HG03064 (cell line): ENCODE data around the gene ADISSP.

Experiments
- ATAC-seq: cut with Tn5 transposase; IDR thresholded peaks from one replicate; pipeline ENCODE4 v1.9.1; 2021; ENCODE audit warnings: low read depth; ENCODE audit not compliant: unreplicated experiment

ADISSP gene

GRCh38 chr20:3757268-3757667 is 10.3 kb downstream of the ADISSP start:
- ATAC-seq, result no peak

DNA sequence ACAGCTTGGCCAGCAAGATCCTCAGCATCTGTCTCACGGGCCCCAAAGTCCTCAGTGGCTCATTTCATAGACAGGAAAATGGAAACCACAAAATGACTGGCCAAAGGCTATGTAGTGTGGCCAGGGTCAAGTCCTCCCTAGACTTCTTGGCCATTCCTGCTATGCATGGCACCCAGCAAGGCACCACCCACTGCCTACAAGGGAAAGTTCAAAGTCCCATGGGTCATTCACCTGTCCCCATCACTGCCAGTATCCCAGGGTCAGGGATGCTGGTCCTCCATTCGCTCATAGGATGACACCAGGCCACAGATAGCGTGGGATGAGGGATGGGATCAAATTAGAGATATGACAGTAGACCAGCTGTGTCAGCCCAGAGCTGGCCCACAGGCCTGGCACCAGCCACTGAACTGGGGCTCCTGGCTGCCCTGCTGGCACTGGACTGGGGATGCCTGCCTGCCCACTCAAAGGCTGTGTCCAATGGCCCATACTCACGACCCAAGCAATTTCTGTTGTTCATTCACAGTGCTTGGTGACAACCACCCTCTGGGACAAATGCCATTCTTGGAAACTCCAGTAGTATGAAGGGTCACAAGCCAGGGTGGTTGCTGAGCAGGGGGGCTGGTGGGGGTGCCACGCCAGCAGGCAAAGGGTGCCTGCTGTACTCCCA is 11.6 kb downstream of the ADISSP start:
- ATAC-seq, result no peak

DNA sequence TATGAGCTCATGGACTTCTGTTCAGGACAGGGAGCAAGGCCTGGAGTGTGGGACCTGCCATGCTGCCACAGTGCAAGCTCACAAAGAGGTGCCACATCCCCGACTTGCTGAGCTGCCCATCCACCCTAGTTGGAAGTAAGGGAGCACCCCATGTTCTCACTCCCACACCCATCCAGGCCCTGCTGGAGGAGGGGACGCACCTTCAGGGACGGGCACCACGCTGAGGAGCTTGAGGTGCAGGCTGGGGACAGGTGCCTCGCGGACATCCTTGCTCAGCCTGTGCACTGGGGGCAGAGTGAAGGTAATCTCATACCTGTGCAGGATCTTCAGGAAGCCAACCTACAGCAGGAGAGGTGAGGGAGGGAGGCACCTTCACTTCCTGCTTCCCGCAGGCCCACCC is 12.3 kb downstream of the ADISSP start:
- ATAC-seq, result no peak

GRCh38 chr20:3754276-3754630 is 13.3 kb downstream of the ADISSP start:
- ATAC-seq, result no peak

DNA sequence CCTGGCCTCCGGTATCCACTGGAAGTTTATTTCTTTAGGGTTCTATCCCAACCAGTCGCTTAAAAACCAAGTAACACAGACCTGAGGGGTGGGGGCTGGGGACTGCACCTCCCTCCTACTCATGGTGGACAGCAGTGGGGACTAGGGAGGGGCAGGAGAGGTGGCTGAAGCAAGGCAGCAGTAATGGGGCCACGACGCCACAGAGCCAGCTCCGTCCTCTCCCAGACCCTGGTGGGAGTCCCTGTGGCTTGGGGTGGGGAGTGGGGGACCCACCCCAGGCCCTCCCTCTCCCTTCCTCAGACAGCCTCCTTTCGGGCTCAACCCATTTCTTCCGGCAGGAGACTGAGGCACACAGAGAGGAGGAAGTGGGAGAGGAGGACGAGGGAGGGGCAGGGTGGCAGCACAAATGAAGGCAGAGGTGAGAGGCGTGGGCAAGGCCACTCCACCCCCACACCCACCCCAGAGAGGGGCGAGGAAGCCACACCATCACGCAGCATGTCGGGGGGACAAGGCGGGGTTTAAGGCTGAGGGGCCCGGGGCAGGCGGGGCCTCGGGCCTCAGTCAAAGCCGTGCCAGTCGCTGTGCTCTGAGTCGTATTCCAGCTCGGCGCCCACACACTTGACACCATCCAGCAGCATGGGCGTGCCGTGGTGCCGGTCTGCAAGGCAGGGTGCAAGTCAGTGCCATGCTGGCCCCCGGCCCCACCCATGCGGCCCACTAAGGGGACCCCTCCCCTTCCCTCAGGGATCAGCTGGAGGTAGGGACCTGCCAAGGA is 13.9 kb downstream of the ADISSP start:
- no peak for ATAC-seq

DNA sequence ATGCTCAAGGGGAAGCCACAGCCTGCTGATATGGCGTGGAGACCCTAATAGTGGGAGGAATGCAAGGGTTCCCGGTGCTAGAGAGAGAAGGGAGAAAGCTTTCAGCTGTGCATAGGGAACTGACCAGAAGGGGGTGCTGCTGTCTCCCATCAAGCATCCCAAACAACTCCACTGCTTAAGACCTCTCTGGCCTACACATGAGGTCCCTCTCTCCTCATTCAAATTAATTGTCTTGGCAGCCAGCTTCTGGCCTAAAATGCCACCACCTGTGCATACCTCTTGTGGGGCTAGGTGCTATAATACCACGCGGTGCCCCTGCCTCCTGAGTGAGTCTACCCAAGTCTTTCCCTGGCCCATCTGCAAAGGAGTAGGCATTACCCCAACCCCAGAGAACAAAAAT is 14.5 kb downstream of the ADISSP start:
- ATAC-seq, result no peak

DNA sequence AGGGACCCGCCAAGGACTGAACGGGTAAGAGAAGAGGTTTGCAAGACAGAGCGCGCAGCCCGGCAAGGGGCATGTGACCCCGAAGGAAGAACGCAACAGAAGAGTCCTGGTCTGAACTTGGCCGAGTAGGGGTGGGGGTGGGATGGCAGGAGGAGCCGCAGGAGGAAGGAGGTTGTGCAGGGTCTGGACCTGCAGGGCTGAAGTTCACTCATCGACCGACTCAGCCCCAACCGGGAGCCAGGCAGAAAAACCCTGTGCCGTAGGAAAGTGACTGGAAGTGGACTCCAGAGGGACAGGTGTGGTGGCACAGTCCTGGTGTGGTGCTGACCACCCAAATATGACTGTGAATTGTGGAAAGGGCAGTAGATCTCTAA is 15.2 kb downstream of the ADISSP start:
- no peak for ATAC-seq

DNA sequence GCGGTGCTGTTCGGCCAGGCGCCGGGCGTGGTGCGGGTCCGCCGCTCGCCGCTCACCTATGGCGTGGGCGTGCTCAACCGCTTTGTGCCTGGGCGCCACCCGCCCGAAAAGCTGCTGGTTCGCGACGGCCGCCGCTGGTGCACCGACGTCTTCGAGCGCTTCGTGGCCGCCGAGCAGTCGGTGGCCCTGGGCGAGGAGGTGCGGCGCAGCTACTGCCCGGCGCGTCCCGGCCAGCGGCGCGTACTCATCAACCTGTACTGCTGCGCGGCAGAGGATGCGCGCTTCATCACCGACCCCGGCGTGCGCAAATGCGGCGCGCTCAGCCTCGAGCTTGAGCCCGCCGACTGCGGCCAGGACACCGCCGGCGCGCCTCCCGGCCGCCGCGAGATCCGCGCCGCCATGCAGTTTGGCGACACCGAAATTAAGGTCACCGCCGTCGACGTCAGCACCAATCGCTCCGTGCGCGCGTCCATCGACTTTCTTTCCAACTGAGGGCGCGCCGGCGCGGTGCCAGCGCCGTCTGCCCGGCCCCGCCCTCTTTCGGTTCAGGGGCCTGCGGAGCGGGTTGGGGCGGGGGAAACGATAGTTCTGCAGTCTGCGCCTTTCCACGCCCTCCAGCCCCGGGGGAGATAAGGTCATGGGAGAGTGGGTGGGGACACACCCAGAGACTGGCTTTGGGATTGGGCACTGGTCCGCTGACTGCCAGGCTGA is 15.7 kb downstream of the ADISSP start:
- ATAC-seq, result no peak

- no peak for ATAC-seq
Observed at GRCh38 chr20:3751305-3751674, 16.3 kb downstream of the ADISSP start.

- ATAC-seq, result no peak
Observed at GRCh38 chr20:3749689-3750531, 17.6 kb downstream of the ADISSP start.

DNA sequence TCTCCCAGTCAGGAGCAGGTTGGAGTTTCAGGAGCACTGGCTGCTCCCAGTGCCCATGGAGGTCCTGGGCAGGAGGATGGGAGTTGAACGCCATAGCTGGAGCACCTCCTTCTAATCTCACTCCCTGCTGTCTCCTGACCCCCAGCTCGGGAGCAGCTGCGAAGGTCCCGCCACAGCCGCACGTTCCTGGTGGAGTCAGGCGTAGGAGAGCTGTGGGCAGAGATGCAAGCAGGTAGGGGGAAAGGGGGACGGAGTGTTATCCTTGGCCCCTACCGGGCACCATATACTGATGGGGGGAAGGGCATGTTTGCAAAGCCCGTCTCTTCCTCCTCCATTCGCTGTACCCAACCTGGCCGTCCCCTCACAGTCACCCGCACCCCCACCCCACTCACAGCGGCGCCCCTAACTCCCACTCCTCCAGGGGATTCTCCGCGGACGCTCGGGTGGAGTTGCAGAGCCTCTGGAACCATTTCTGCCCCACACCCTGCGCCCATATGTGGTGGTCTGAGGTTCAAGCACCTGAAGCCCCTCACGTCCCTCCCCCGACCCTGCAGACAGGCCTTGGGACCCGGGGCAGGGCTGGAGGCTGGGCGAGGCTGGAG is 18.4 kb downstream of the ADISSP start:
- no peak for ATAC-seq

- ATAC-seq, result no peak
Observed at GRCh38 chr20:3748073-3748472, 19.5 kb downstream of the ADISSP start.

DNA sequence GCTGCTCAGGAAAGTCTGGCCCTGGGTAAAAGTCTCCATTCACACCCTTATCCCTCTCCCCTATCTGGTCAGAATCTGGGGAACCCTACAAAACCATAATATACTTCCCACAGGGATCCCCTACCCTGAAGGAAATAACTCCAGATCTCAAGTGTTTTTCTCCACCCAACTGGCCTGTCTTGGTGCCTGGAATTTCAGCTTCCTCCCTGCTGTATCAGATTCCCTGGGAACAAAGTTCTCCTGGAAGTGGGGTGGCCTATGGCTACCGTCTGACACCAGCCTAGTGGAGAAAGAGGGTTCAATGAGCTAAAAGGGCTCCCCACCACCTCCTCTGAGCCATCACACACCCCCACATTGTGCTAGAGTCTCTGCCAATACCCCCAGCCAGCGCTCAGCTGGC is 20.1 kb downstream of the ADISSP start:
- ATAC-seq, result no peak

DNA sequence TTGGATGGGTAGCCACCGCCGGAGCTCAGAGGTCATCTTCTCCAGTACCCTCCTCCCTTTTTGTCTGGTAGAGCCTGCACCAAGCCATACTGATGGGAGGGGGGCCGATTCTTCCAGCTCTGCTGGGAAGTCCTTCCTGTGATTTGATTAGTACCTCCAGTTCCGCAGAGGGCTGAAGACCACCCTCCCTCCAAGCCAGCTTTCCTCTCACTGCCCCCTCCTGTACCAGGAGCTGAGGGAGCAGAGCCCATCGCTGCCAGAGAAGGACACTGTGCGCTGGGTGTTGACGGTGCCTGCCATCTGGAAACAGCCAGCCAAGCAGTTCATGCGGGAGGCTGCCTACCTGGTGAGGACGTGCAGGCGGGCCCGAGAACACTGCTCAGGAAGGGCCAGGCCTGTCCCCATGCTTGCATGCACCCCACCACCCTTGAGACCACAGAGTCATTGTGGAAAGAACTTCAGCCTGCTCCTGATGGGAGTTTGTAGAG is 21.8 kb downstream of the ADISSP start:
- no peak for ATAC-seq

DNA sequence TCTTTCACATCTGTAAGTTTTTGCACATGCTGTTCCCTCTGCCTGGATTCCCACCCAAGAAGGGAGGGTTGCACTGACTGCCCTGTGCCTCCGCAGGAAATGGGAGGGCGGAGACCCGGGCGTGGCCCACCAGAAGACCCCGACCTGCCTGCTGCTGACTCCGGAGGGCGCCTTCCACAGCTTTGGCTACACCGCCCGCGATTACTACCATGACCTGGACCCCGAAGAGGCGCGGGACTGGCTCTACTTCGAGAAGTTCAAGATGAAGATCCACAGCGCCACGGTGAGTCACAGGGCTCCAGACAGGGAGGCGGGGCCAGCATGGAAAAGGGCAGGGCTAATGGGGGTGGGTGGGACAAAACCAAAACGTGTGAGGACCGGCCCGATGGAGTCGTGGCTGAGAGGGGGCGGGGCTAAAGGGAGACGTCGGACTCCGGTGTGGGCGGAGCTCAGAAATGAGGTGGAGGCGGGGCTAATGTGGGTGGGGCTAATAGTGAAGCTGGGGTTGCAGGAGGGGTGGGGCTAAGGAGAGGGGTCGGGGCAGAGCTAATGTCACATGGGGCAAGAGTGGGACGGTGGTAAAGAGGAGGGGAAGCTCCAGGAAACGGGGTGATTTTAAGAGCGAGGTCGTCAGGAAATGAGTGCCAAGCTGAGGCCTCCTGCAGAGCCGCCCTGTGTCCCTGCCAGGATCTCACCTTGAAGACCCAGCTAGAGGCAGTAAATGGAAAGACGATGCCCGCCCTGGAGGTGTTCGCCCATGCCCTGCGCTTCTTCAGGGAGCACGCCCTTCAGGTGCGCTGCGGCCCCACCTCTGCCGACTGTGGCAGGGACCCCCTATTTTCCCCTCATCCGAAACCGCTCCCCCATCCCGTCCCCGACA is 22.5 kb downstream of the ADISSP start:
- ATAC-seq, result no peak

GRCh38 chr20:3744037-3744436 is 23.5 kb downstream of the ADISSP start:
- ATAC-seq, result no peak

GRCh38 chr20:3743251-3743650 is 24.3 kb downstream of the ADISSP start:
- ATAC-seq, result no peak

GRCh38 chr20:3741836-3742458 is 25.6 kb downstream of the ADISSP start:
- ATAC-seq, result no peak
